Nephron progenitor cell (in vitro differentiated cells): ENCODE measurements around the gene LEUTX.

Experiments
- DNase-seq: peaks from one replicate; pipeline ENCODE4 v3.0.0; 2021
- H3K27ac Mint-ChIP-seq: 2 replicates; pipeline ENCODE4 v1.8.0; 2021; ENCODE audit warnings: mild to moderate bottlenecking, moderate library complexity, mixed read lengths
- H3K27me3 Mint-ChIP-seq: 2 replicates; pipeline ENCODE4 v1.8.0; 2021; ENCODE audit warnings: mild to moderate bottlenecking, low read depth, mixed read lengths; ENCODE audit not compliant: poor library complexity
- H3K36me3 Mint-ChIP-seq: 2 replicates; pipeline ENCODE4 v1.8.0; 2021; ENCODE audit warnings: low read depth, mixed read lengths
- H3K4me1 Mint-ChIP-seq: 2 replicates; pipeline ENCODE4 v1.8.0; 2021; ENCODE audit warnings: mixed read lengths
- H3K4me3 Mint-ChIP-seq: 2 replicates; pipeline ENCODE4 v1.8.0; 2021; ENCODE audit warnings: mild to moderate bottlenecking, moderate library complexity, mixed read lengths
- H3K9me3 Mint-ChIP-seq: 2 replicates; pipeline ENCODE4 v1.8.0; 2021; ENCODE audit warnings: mild to moderate bottlenecking, moderate library complexity, mixed read lengths
- CTCF ChIP-seq: fragments of 200-600 bp; sonication (generic); IDR thresholded peaks from 2 replicates; pipeline ENCODE4 v1.5.0; 2021; ENCODE audit warnings: antibody characterized with exemption

LEUTX gene

GRCh38 chr19:39792999-39793546 is 14.4 kb downstream of the LEUTX start:
- peaks cover 16% of the 10 kb centered on the region for H3K9me3 Mint-ChIP-seq
- H3K36me3 Mint-ChIP-seq = peaks cover 3% of the 10 kb centered on the region
- DNase-seq = peak; percentile 84
- peak; percentile 84 for TF ChIP-seq CTCF
- H3K27ac Mint-ChIP-seq = peak overlapping the region; percentile 11
- peaks cover 9% of the 10 kb centered on the region for H3K4me1 Mint-ChIP-seq
- peaks cover 6% of the 10 kb centered on the region for H3K27me3 Mint-ChIP-seq
- H3K4me3 Mint-ChIP-seq = peak overlapping the region; percentile 69

DNA sequence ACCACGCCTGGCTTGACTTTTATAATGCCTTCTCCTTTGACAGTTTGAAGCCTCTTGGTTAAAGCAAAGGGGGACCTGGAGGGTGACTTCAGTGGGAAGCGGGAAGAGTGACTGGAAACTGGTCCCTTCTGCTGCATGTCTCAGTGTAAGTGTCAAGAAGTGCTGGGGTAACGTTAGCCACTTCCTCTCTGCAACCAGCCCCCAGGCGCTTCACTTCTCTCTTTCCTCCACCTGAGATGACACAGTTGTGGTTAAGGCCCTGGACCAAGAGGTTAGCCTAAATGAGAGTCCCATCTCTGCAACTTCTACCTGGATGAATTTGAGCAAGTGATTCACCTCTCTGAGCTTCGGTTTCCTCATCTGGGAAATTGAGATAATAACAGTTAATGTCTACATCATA is 16.3 kb downstream of the LEUTX start:
- no peak overlapping the region for H3K4me3 Mint-ChIP-seq
- no peak for TF ChIP-seq CTCF
- H3K4me1 Mint-ChIP-seq = peaks cover 9% of the 10 kb centered on the region
- peaks cover 13% of the 10 kb centered on the region for H3K27me3 Mint-ChIP-seq
- H3K27ac Mint-ChIP-seq = no peak overlapping the region
- peaks cover 3% of the 10 kb centered on the region for H3K9me3 Mint-ChIP-seq
- no peak for DNase-seq
- no peaks in the 10 kb centered on the region for H3K36me3 Mint-ChIP-seq

DNA sequence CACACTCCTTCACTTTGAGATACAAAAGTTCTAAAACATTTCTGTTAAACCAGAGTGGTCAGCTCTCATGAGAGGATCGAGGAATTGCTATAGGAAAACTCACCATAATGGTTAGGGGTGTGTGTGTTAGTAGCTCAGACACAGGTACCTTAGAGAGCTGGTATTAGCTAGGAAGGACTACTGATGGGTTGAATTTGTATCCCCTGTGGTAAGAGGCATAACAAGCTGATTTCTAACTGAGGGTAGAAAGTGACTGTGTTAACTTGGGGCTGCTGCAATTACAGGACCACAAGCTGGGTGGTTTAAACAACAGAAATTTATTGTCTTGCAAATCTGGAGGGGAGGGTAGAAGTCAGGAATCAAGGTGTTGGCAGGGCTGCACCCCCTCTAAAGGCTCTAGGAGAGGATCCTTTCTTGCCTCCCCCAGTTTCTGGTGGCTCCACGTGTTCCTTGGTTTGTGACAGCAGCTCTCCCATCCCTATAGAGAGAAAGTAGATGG is 17.4 kb downstream of the LEUTX start:
- TF ChIP-seq CTCF = no peak
- no peak overlapping the region for H3K27ac Mint-ChIP-seq
- no peaks in the 10 kb centered on the region for H3K9me3 Mint-ChIP-seq
- H3K27me3 Mint-ChIP-seq = peaks cover 14% of the 10 kb centered on the region
- H3K36me3 Mint-ChIP-seq = no peaks in the 10 kb centered on the region
- DNase-seq = no peak
- peaks cover 9% of the 10 kb centered on the region for H3K4me1 Mint-ChIP-seq
- no peak overlapping the region for H3K4me3 Mint-ChIP-seq

GRCh38 chr19:39797083-39797482 is 18.4 kb downstream of the LEUTX start:
- H3K9me3 Mint-ChIP-seq = no peaks in the 10 kb centered on the region
- peaks cover 17% of the 10 kb centered on the region for H3K27me3 Mint-ChIP-seq
- no peak for DNase-seq
- no peak overlapping the region for H3K27ac Mint-ChIP-seq
- H3K4me3 Mint-ChIP-seq = no peak overlapping the region
- peaks cover 9% of the 10 kb centered on the region for H3K4me1 Mint-ChIP-seq
- no peaks in the 10 kb centered on the region for H3K36me3 Mint-ChIP-seq
- no peak for TF ChIP-seq CTCF

GRCh38 chr19:39802958-39803357 is 24.3 kb downstream of the LEUTX start:
- Mint-ChIP-seq H3K9me3 (peaks cover 1% of the 10 kb centered on the region), H3K27me3 (peaks cover 28% of the 10 kb centered on the region), H3K4me3 (no peak overlapping the region), H3K36me3 (no peaks in the 10 kb centered on the region), H3K27ac (peak overlapping the region; percentile 23), H3K4me1 (peaks cover 9% of the 10 kb centered on the region)
- no peak for TF ChIP-seq CTCF
- no peak for DNase-seq

- no peak overlapping the region for H3K4me3 Mint-ChIP-seq
- DNase-seq = no peak
- H3K9me3 Mint-ChIP-seq = peaks cover 11% of the 10 kb centered on the region
- no peaks in the 10 kb centered on the region for H3K36me3 Mint-ChIP-seq
- H3K27me3 Mint-ChIP-seq = peaks cover 21% of the 10 kb centered on the region
- H3K4me1 Mint-ChIP-seq = peaks cover 9% of the 10 kb centered on the region
- H3K27ac Mint-ChIP-seq = no peak overlapping the region
- no peak for TF ChIP-seq CTCF
Observed at GRCh38 chr19:39805104-39805503, 26.4 kb downstream of the LEUTX start.
